Measurements from ENCODE around the gene TMEM33.

- TF ChIP-seq SUZ12 (IDR thresholded peaks at IDR 0.05; ENCODE audit: extremely low read depth, insufficient read depth, insufficient read length): no peak
- no peak for TF ChIP-seq ZNF274 (IDR thresholded peaks at IDR 0.05; ENCODE audit: low read depth, low read length)
Observed at GRCh38 chr4:41949531-41949930, 14.3 kb downstream of the TMEM33 start.

All from NT2/D1 (cell line).